ENCODE results near the gene CHST8.
"Not testable (repeated sequence)": the region's sequence is repeated elsewhere in the genome, so short reads cannot be mapped to it uniquely, and the experiment has no call there.

CHST8 gene

DNA sequence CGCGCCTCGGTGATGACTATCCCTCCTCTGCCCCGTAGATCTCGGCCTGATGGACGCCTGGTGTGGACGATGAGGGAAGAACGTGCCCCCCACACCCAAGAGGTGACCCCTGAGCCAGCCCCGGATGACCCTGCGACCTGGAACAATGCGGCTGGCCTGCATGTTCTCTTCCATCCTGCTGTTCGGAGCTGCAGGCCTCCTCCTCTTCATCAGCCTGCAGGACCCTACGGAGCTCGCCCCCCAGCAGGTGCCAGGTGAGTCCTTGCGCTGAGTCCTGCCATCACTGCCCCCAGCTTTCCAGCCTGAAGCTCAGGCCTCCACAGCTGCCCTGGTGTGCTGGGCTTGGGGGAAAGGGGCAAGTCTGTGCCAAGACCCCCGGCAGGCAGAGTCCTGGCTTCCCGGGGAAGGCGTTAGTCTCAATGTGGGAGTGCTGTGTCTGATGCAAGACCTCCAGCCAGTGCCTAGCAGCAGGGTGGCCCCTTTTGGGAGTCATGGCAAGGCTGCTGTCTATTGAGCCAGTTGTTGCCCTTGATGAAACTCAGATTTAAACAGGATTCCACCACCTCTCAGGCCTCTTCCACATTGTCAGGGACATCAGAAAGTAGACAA, 67.5 kb downstream of the CHST8 start:
- no peak for DNase-seq (ENCODE audit: extremely low read depth, low read depth)
- TF ChIP-seq, protein P1, sequence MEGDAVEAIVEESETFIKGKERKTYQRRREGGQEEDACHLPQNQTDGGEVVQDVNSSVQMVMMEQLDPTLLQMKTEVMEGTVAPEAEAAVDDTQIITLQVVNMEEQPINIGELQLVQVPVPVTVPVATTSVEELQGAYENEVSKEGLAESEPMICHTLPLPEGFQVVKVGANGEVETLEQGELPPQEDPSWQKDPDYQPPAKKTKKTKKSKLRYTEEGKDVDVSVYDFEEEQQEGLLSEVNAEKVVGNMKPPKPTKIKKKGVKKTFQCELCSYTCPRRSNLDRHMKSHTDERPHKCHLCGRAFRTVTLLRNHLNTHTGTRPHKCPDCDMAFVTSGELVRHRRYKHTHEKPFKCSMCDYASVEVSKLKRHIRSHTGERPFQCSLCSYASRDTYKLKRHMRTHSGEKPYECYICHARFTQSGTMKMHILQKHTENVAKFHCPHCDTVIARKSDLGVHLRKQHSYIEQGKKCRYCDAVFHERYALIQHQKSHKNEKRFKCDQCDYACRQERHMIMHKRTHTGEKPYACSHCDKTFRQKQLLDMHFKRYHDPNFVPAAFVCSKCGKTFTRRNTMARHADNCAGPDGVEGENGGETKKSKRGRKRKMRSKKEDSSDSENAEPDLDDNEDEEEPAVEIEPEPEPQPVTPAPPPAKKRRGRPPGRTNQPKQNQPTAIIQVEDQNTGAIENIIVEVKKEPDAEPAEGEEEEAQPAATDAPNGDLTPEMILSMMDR (IDR thresholded peaks at IDR 0.05; ENCODE audit: low read depth, low read length, missing control alignments), result no peak
- no peak overlapping the region for H3K4me3 ChIP-seq (replicated peaks; ENCODE audit: low read depth, low read length)

DNA sequence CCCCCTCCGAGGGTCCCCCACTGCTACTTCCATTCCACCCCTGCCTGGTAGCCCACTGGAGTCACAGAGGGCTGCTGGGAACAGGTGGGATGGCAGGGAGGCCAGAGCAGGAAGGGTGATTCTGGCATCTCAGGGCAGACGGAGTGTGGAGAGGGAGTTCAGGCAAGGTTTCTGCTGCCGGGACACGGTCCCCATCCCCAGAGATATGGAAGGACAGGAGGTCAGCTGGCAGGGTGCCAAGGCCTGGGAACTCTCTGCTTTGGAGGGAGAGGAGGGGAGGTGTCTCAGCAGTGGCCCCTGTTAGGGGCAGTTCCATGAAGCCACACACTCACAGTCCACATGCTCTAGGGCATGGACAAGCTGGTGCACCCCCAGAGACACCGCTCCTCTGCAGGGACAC, 68.1 kb downstream of the CHST8 start:
- H3K4me3 ChIP-seq (replicated peaks; ENCODE audit: low read depth, low read length), result no peak overlapping the region
- TF ChIP-seq, protein P1 (IDR thresholded peaks at IDR 0.05; ENCODE audit: low read depth, low read length, missing control alignments), result no peak
- no peak for DNase-seq (ENCODE audit: extremely low read depth, low read depth)

DNA sequence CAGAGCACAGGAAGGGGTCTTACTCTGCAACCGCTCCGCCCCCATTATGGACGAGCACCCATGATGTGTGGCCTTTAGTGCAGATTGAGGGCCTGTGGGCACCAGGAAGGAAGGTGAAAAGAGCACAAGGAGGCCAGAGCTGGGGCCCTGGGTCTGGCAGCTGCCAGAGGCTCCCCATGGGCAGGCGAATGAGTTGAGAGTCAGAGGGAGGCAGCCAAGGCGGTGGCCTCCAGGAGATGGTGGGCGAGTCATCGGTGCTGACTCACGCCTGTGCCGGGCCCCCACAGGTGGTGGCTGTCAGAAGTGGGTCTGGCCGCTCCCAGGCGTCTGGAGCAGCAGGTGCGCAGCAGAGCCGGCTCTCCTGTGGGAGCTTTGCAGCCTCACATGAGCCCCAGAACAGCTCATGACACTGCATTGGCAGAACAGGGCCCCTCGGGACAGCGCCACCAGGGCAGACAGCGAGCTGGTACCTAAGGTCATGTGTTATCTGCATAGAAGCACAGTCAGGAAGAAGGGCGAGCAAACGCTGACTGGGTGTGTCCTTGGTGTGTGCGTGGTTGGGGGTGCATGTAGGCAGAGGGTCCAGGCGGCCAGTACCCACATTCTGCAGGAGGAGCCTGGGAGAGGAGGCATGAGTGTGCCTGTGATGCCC, 68.8 kb downstream of the CHST8 start:
- H3K4me3 ChIP-seq (replicated peaks; ENCODE audit: low read depth, low read length), result no peak overlapping the region
- TF ChIP-seq, protein P1 (IDR thresholded peaks at IDR 0.05; ENCODE audit: low read depth, low read length, missing control alignments), result no peak
- no peak for DNase-seq (ENCODE audit: extremely low read depth, low read depth)

DNA sequence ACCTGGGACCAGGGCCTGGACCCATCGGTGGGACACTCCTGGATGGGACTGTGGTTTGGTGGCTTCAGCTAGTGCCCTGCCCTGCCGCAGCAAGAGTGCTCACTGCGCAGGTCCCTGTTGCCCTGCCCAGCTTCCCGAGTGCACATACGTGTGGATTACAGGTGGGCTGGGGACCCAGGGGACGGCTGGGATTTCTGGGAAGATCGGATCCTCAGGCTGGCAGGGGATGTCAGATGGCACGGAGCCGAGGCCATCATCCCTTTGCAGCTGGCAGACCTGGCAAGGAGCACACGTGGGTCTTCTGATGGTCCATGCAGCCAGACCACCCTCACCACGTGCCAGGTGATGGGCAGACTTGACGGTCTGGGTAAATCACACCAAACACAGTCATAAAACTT, 69.3 kb downstream of the CHST8 start:
- TF ChIP-seq, protein P1 (IDR thresholded peaks at IDR 0.05; ENCODE audit: low read depth, low read length, missing control alignments), result no peak
- H3K4me3 ChIP-seq (replicated peaks; ENCODE audit: low read depth, low read length), result no peak overlapping the region
- DNase-seq (ENCODE audit: extremely low read depth, low read depth), result no peak

DNA sequence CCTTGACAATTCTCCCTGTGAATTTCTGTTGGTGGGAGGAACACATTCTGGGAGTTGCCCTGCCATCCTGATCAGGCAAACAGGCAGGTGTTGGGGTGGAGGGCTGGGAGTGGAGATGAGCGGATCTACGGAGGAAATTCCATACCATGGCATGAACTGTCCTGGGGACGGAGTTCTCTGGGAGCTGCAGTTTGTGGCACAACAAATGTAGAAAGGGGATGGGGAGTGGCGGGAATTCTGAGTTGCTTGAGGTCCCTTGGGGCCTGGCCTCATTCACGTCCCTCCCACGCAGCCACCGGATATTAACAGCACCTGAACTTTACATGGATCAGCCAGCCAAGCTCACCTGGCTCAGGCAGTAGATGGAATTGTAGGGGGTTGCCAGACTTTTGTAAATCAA, 70.0 kb downstream of the CHST8 start:
- H3K4me3 ChIP-seq (replicated peaks; ENCODE audit: low read depth, low read length), result no peak overlapping the region
- TF ChIP-seq, protein P1 (IDR thresholded peaks at IDR 0.05; ENCODE audit: low read depth, low read length, missing control alignments), result no peak
- DNase-seq (ENCODE audit: extremely low read depth, low read depth), result no peak

DNA sequence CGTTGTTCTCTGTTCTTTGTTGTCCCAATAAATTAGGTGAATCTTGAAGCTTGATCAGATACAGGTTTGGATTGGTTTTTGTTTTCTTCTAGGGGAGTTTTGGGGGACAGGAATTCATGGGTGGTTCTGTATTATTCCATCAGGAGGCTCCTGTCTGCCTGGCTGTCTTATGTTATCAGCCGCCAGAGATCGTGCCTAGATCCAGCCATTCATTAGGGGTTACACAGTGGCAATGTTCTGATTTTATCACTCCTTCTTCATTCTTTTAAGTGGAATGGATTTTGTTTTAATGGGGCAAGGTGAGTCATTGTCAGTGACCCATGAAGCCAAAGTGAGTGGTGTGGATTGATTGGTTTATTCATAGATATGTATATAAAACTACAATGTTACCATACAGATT, 71.9 kb downstream of the CHST8 start:
- TF ChIP-seq, protein P1 (IDR thresholded peaks at IDR 0.05; ENCODE audit: low read depth, low read length, missing control alignments), result no peak
- H3K4me3 ChIP-seq (replicated peaks; ENCODE audit: low read depth, low read length), result no peak overlapping the region
- DNase-seq (ENCODE audit: extremely low read depth, low read depth), result no peak

DNA sequence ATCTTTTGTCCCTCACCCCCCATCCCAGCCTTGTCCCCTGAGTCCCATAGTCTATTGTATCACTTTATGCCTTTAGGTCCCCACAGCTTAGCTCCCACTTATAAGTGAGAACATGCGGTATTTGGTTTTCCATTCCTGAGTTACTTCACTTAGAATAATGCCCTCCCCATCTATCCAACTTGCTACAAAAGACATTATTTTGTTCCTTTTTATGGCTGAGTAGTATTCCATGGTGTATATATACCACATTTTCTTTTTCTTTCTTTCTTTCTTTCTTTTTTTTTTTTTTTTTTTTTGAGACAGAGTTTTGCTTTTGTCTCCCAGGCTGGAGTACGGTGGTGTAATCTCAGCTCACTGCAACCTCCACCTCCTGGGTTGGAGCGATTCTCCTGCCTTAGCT, 73.8 kb downstream of the CHST8 start:
- H3K4me3 ChIP-seq (replicated peaks; ENCODE audit: low read depth, low read length); DNase-seq (ENCODE audit: extremely low read depth, low read depth): not testable (repeated sequence)

Data from HFF-Myc (cell line).